B cell (primary cell): ENCODE results near the gene NPAS3. TPM values are rescaled to one million over a fixed set of nuclear protein-coding genes. Genes with fewer than 3 reads are reported as not detected.

Experiments
- ATAC-seq: fragments of 200-7000 bp; cut with Tn5 transposase; one replicate; pipeline ENCODE4 v1.10.0; 2021; ENCODE audit warnings: low read depth, mild to moderate bottlenecking, moderate number of reproducible peaks, moderate library complexity
- CTCF ChIA-PET: fragments of 350-600 bp; sonication (Branson Sonifier 250); formaldehyde crosslinking; loops from one replicate; lab custom pipeline; 2021; ENCODE audit warnings: antibody characterized with exemption, inconsistent platforms; lab: Charles Lee
- POLR2A ChIA-PET: fragments of 350-600 bp; sonication (Branson Sonifier 250); formaldehyde crosslinking; loops from one replicate; lab custom pipeline; 2021; ENCODE audit warnings: antibody characterized with exemption; lab: Charles Lee
- DNase-seq: peaks from one replicate; pipeline ENCODE4 v3.0.0; 2013
- H2AFZ ChIP-seq: 2 replicates; pipeline ENCODE4 v1.6.1; 2012; ENCODE audit warnings: mild to moderate bottlenecking, low read depth, low read length; ENCODE audit not compliant: insufficient read depth, poor library complexity, severe bottlenecking
- H3K27ac ChIP-seq, 2 donors: 1 replicate in 1 of 2; 2 replicates in 1 of 2; pipeline ENCODE4 v1.5.1; 2012 to 2013; ENCODE audit warnings: low read length in 2 of 2, mild to moderate bottlenecking in 2 of 2, moderate library complexity in 1 of 2
- H3K27me3 ChIP-seq, 4 experiments: fragments of 200-600 bp in 1 of 4; sonication (generic) in 1 of 4; replicated peaks in 1 of 4; 1 replicate in 2 of 4; 2 replicates in 2 of 4; pipeline versions ENCODE4 v1.6.1 to v1.7.0; 2013 to 2016; ENCODE audit warnings: low read length in 3 of 4, mild to moderate bottlenecking in 2 of 4, mixed read lengths in 1 of 4, moderate library complexity in 1 of 4; ENCODE audit not compliant: insufficient read depth in 4 of 4, control insufficient read depth in 3 of 4; ENCODE audit errors: control extremely low read depth in 1 of 4
- H3K36me3 ChIP-seq, 2 experiments: replicated peaks in 1 of 2; 1 replicate in 1 of 2; 2 replicates in 1 of 2; pipeline versions ENCODE4 v1.6.1 to v1.7.1; 2013; ENCODE audit warnings: low read length in 1 of 2; ENCODE audit not compliant: insufficient read depth in 2 of 2, control insufficient read depth in 1 of 2; ENCODE audit errors: control extremely low read depth in 1 of 2, extremely low read depth in 1 of 2
- H3K4me1 ChIP-seq, 2 donors: fragments of 200-600 bp in 1 of 2; sonication (generic) in 1 of 2; 1 replicate in 1 of 2; 2 replicates in 1 of 2; pipeline versions ENCODE4 v1.5.1 to v1.6.1; 2013 to 2017; ENCODE audit warnings: low read length in 2 of 2; ENCODE audit not compliant: control insufficient read depth in 2 of 2, insufficient read depth in 2 of 2
- H3K4me2 ChIP-seq: replicated peaks from 2 replicates; pipeline ENCODE3; 2012; ENCODE audit warnings: mild to moderate bottlenecking, low read depth, low read length; ENCODE audit not compliant: poor library complexity, severe bottlenecking
- H3K4me3 ChIP-seq, 5 experiments: fragments of 200-600 bp in 1 of 5; sonication (generic) in 1 of 5; 1 replicate in 3 of 5; 2 replicates in 2 of 5; pipeline versions ENCODE4 v1.5.1 to v1.7.0; 2011 to 2016; ENCODE audit warnings: low read length in 4 of 5, mild to moderate bottlenecking in 4 of 5, low read depth in 2 of 5, control low read depth in 1 of 5, moderate library complexity in 1 of 5; ENCODE audit not compliant: insufficient read depth in 1 of 5; ENCODE audit errors: control extremely low read depth in 1 of 5, extremely low read depth in 1 of 5
- H3K79me2 ChIP-seq: fragments of 200-600 bp; sonication (generic); one replicate; pipeline ENCODE4 v1.6.0; 2016; ENCODE audit warnings: low read length; ENCODE audit not compliant: control insufficient read depth, insufficient read depth
- H3K9ac ChIP-seq: fragments of 200-600 bp; sonication (generic); 2 replicates; pipeline ENCODE4 v1.6.1; 2017; ENCODE audit warnings: mild to moderate bottlenecking, low read length, moderate library complexity
- H3K9me3 ChIP-seq, 3 donors: one replicate each; pipeline versions ENCODE4 v1.6.1 to v1.7.1; 2013; ENCODE audit warnings: low read length in 2 of 3; ENCODE audit not compliant: control insufficient read depth in 2 of 3, insufficient read depth in 1 of 3; ENCODE audit errors: control extremely low read depth in 1 of 3
- H4K20me1 ChIP-seq: 2 replicates; pipeline ENCODE4 v1.6.0; 2012; ENCODE audit warnings: mild to moderate bottlenecking, low read length; ENCODE audit not compliant: insufficient read depth, control insufficient read depth, poor library complexity, severe bottlenecking
- H3K27ac Mint-ChIP-seq: one replicate; pipeline ENCODE4 v1.8.0; 2021; ENCODE audit warnings: mixed read lengths
- H3K27me3 Mint-ChIP-seq: one replicate; pipeline ENCODE4 v1.8.0; 2021; ENCODE audit warnings: mixed read lengths
- H3K4me1 Mint-ChIP-seq: one replicate; pipeline ENCODE4 v1.8.0; 2021; ENCODE audit warnings: mixed read lengths
- H3K4me3 Mint-ChIP-seq: one replicate; pipeline ENCODE4 v1.8.0; 2021; ENCODE audit warnings: mixed read lengths
- H3K9me3 Mint-ChIP-seq: one replicate; pipeline ENCODE4 v1.8.0; 2022; ENCODE audit warnings: mixed read lengths; ENCODE audit not compliant: insufficient read depth
- CTCF ChIP-seq: fragments of 200-600 bp; IDR thresholded peaks from one replicate; pipeline ENCODE4 v1.8.0; 2022; ENCODE audit warnings: antibody characterized with exemption, mild to moderate bottlenecking
- EZH2 ChIP-seq: IDR thresholded peaks from 2 replicates; pipeline ENCODE4 v1.6.1; 2012; ENCODE audit warnings: borderline replicate concordance, low read depth, mild to moderate bottlenecking, moderate library complexity, low read length; ENCODE audit not compliant: insufficient read depth, poor library complexity, severe bottlenecking
- WGBS: methylation state at CpG from one replicate; pipeline ENCODE4 v1.1.5; 2013; ENCODE audit warnings: missing lambda C conversion rate; ENCODE audit not compliant: insufficient coverage; 5-methylcytosine and 5-hydroxymethylcytosine counted together
- intact Hi-C: fragments of 100-400 bp; cut with micrococcal nuclease; formaldehyde crosslinking; loops from one replicate; pipeline ENCODE4 v1.10.0; 2022
- polyA plus RNA-seq: library from polyadenylated mRNA; depleted of rRNA; stranded (reverse); fragments of >200 nt; gene quantifications from 2 replicates; pipeline ENCODE4 v1.2.3, GENCODE V29; 2012
- total RNA-seq, 2 donors: library from RNA; stranded (reverse); fragments of 120-200 nt in 1 of 2; gene quantifications; 1 replicate in 1 of 2; 2 replicates in 1 of 2; pipeline versions ENCODE4 v1.2.3 to v1.2.4, GENCODE V29; 2013 to 2022

Gene NPAS3
- total and polyA plus RNA-seq, 2 donors (not counting 1 experiment from before 2014, with no cell fraction given) = not detected

GRCh38 chr14:33800735-33801163 is 862.1 kb downstream of the NPAS3 start:
- no peak overlapping the region for H3K9ac ChIP-seq
- H3K36me3 ChIP-seq = no peaks in the 10 kb centered on the region
- 47% methylated on average over 45 of the region's 45 CpGs for WGBS
- no peak for TF ChIP-seq EZH2
- TF ChIP-seq CTCF = no peak
- Mint-ChIP-seq H3K27ac (no peak overlapping the region), H3K9me3 (no peaks in the 10 kb centered on the region), H3K4me3 (no peak overlapping the region), H3K4me1 (peaks cover 2% of the 10 kb centered on the region), H3K27me3 (peaks cover 38% of the 10 kb centered on the region)
- no peaks in the 10 kb centered on the region for H3K79me2 ChIP-seq
- CTCF ChIA-PET = interaction anchor here (2.2 kb wide), 1 partner anchor 8 kb away, joined by 8 read pairs; no protein-coding TSS in a partner anchor
- H3K27me3 ChIP-seq = peaks cover 0 to 9% (median 3%) of the 10 kb centered on the region in 4 experiments
- H3K9me3 ChIP-seq = peaks cover 0 to 8% (median 0%) of the 10 kb centered on the region in 3 donors
- DNase-seq = no peak
- intact Hi-C loops = no loop called here
- H3K27ac ChIP-seq = no peak overlapping the region
- no peak overlapping the region for H2AFZ ChIP-seq
- no peak overlapping the region for H3K4me3 ChIP-seq
- no peaks in the 10 kb centered on the region for H4K20me1 ChIP-seq
- no peaks in the 10 kb centered on the region for H3K4me1 ChIP-seq
- POLR2A ChIA-PET = no interaction called here
- ATAC-seq = no peak
- H3K4me2 ChIP-seq = no peak overlapping the region

- Histone ChIP-seq H3K9ac (no peak overlapping the region), H2AFZ (no peak overlapping the region), H3K27ac (no peak overlapping the region), H3K36me3 (no peaks in the 10 kb centered on the region), H3K4me2 (no peak overlapping the region), H3K4me1 (no peaks in the 10 kb centered on the region), H3K79me2 (no peaks in the 10 kb centered on the region), H3K4me3 (no peak overlapping the region), H3K27me3 (peaks cover 0 to 6% (median 3%) of the 10 kb centered on the region in 4 experiments), H3K9me3 (peaks cover 0 to 8% (median 0%) of the 10 kb centered on the region in 3 donors), H4K20me1 (no peaks in the 10 kb centered on the region)
- TF ChIP-seq CTCF = no peak
- POLR2A ChIA-PET = no interaction called here
- no peak for ATAC-seq
- H3K4me1 Mint-ChIP-seq = peaks cover 2% of the 10 kb centered on the region
- peaks cover 31% of the 10 kb centered on the region for H3K27me3 Mint-ChIP-seq
- no peaks in the 10 kb centered on the region for H3K9me3 Mint-ChIP-seq
- CTCF ChIA-PET = interaction anchor here (1.1 to 2.2 kb wide), 2 partner anchors 10 to 15 kb away, joined by 6 to 8 read pairs; no protein-coding TSS in a partner anchor
- no peak overlapping the region for H3K4me3 Mint-ChIP-seq
- WGBS = 100% methylated on average over 1 of the region's 2 CpGs
- DNase-seq = no peak
- intact Hi-C loops = no loop called here
- no peak overlapping the region for H3K27ac Mint-ChIP-seq
These were observed 864.1 kb downstream of the NPAS3 start for GRCh38 chr14:33802737-33803136.
